GM21423 (cell line): Measurements from ENCODE around the gene KIN.
"Not testable (repeated sequence)": the region's sequence is repeated elsewhere in the genome, so short reads cannot be mapped to it uniquely, and the experiment has no call there.

Source experiments
- ATAC-seq: cut with Tn5 transposase; IDR thresholded peaks from one replicate; pipeline ENCODE4 v1.9.1; 2021; ENCODE audit warnings: mild to moderate bottlenecking, moderate library complexity; ENCODE audit not compliant: unreplicated experiment

Gene KIN

GRCh38 chr10:7738536-7739407, 49.0 kb downstream of the KIN start:
- ATAC-seq, result no peak

- ATAC-seq, result no peak
Measured at GRCh38 chr10:7734821-7735220, 53.0 kb downstream of the KIN start.

- ATAC-seq, result no peak
Measured at GRCh38 chr10:7722927-7723529, 64.8 kb downstream of the KIN start.

GRCh38 chr10:7720478-7720877, 67.3 kb downstream of the KIN start:
- no peak for ATAC-seq

GRCh38 chr10:7718685-7719084, 69.1 kb downstream of the KIN start:
- no peak for ATAC-seq

GRCh38 chr10:7717767-7718166, 70.0 kb downstream of the KIN start:
- no peak for ATAC-seq

- ATAC-seq, result no peak
Measured at GRCh38 chr10:7715515-7715914, 72.3 kb downstream of the KIN start.

GRCh38 chr10:7711075-7711474, 76.7 kb downstream of the KIN start:
- ATAC-seq, result not testable (repeated sequence)

- no peak for ATAC-seq
Measured at GRCh38 chr10:7710446-7710845, 77.3 kb downstream of the KIN start.

- ATAC-seq, result no peak
Measured at GRCh38 chr10:7708832-7709231, 79.0 kb downstream of the KIN start.

- ATAC-seq, result no peak
Measured at GRCh38 chr10:7707858-7708622, 79.8 kb downstream of the KIN start.

GRCh38 chr10:7707102-7707501, 80.7 kb downstream of the KIN start:
- ATAC-seq, result no peak

GRCh38 chr10:7706534-7707073, 81.2 kb downstream of the KIN start:
- no peak for ATAC-seq

- ATAC-seq, result no peak
Measured at GRCh38 chr10:7705341-7705740, 82.5 kb downstream of the KIN start.

GRCh38 chr10:7704071-7705016, 83.4 kb downstream of the KIN start:
- ATAC-seq, result no peak

GRCh38 chr10:7703140-7703539, 84.7 kb downstream of the KIN start, which contains the start of gene ITIH2:
Gene ITIH2 (plus strand): TSS chr10:7703316. CDS start chr10:7703435, 119 bp downstream.
- ATAC-seq, result no peak

- ATAC-seq, result no peak
Measured at GRCh38 chr10:7702288-7702812, 85.4 kb downstream of the KIN start.

GRCh38 chr10:7701158-7701742, 86.5 kb downstream of the KIN start:
- no peak for ATAC-seq
